GM13976 (cell line): Measurements from ENCODE around the gene ZNF827.

Source experiments
- DNase-seq: peaks from one replicate; pipeline ENCODE4 v3.0.0; 2012; ENCODE audit warnings: low spot score
- in situ Hi-C: fragments of 300-500 bp; cut with MboI; formaldehyde crosslinking; loops from one replicate; pipeline ENCODE4 v1.12.0; 2022; ENCODE audit warnings: low sequenced_read_pairs, mixed read lengths, inconsistent platforms; ENCODE audit not compliant: unreplicated experiment
- TF ChIP-seq, protein P1 (sequence below): IDR thresholded peaks from 2 replicates; pipeline ENCODE4 v1.5.1; 2012; ENCODE audit warnings: borderline replicate concordance, mild to moderate bottlenecking; ENCODE audit not compliant: insufficient read depth; ENCODE audit errors: extremely low read depth, missing control alignments, control extremely low read depth

The ZNF827 gene

DNA sequence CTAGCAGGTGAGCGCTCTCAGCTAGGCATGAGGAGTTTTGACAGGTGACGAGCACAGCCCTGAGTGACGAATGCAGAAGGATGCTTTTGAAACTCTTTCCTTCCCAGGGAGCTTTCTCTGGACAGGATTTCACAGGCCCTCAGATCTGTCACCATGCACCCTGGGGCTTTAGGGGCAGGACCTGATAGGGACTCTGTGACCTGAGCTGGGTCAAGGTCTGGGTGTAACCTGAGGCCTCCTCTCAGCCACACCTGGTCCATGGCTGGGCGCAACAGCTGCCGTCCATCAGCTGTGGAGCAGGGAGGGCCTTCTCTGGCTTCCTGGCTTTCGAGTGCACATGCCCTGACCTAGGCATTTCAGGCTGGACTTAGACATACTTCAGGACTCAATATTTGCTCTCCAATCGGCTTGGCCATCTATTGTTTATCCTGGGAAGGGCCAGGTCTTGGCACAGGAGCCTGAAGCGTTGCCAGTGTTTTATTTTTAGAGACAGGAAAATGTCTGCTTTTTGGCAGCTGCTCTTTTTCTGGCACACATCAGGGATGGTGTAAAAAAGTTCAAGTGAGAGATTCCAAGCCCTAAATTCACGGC, 202.3 kb downstream of the ZNF827 start:
- in situ Hi-C loops = no loop called here
- no peak for DNase-seq
- TF ChIP-seq, protein P1, sequence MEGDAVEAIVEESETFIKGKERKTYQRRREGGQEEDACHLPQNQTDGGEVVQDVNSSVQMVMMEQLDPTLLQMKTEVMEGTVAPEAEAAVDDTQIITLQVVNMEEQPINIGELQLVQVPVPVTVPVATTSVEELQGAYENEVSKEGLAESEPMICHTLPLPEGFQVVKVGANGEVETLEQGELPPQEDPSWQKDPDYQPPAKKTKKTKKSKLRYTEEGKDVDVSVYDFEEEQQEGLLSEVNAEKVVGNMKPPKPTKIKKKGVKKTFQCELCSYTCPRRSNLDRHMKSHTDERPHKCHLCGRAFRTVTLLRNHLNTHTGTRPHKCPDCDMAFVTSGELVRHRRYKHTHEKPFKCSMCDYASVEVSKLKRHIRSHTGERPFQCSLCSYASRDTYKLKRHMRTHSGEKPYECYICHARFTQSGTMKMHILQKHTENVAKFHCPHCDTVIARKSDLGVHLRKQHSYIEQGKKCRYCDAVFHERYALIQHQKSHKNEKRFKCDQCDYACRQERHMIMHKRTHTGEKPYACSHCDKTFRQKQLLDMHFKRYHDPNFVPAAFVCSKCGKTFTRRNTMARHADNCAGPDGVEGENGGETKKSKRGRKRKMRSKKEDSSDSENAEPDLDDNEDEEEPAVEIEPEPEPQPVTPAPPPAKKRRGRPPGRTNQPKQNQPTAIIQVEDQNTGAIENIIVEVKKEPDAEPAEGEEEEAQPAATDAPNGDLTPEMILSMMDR = no peak

DNA sequence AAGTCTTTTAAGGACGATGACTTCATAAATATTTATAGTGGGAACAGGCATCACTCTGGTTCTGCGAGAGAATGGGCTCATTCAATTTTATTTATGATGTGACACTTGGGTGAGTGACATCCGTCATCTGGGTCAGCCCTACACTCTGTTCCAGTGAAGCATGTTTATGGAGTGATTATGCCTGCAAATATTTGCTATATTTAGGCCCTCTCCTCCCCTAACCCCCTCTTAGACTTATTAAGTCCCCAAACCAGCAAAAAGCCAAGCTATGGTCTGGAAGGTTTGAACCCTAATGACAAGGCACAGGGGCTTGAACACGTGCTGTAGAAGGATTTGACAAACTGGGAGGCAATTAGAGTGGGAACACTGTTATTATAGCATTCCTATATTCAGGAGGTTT, 202.8 kb downstream of the ZNF827 start:
- in situ Hi-C loops = no loop called here
- TF ChIP-seq, protein P1 = no peak
- no peak for DNase-seq

DNA sequence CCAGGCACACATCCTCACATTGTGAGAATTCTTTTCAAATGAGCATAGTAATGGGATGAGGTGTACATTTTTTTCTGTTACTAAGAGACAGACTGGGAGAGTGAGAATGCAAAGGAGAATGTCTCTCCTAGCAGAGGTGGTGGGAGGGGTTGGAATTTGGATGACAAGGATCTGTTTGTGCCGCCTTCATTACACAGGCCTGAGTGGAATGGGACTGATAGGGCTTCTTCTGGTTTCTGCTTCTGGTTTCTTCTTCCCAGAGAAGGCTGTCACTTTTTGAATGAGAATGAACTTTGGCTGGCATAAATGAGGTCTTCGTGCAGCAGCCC, 203.3 kb downstream of the ZNF827 start:
- TF ChIP-seq, protein P1 = no peak
- no peak for DNase-seq
- in situ Hi-C loops = no loop called here

DNA sequence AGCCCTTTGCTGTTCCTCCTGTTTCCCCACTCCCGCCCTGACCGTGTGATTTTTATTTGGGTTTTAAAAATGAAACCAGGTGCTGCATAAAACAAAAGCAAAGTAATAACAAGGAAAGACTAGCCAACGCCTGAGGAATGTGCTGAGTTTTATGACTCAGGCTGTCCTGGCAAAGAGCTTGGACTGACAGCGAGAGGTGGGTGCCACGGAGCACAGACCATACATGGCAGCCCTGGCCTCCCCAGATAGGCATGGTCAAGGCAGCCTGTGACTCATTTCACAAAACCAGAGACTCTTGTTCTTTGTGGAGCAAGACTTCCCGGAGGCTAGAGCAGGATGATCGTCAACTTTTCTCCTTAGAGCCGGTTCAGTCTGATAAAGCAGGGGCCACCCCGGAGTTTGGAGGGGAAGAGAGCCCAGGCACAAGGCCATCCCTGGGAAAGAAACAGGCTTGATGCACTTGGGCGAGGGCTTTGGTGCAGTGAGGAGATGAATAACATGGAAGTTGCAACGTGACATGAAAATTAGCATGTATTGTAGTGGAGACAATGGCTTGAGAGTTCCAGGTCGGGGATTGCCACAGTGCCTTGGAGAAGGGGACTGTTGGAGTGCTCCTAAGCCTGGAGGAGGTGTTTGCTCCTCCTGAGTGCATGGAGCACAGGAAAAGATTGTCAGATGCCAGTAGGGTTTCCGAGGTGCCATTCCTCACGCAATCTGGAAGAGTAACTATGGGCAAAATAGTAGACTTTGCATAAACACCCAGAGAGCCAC, 203.9 kb downstream of the ZNF827 start:
- in situ Hi-C loops = no loop called here
- DNase-seq = peak; percentile 49
- TF ChIP-seq, protein P1 = no peak

DNA sequence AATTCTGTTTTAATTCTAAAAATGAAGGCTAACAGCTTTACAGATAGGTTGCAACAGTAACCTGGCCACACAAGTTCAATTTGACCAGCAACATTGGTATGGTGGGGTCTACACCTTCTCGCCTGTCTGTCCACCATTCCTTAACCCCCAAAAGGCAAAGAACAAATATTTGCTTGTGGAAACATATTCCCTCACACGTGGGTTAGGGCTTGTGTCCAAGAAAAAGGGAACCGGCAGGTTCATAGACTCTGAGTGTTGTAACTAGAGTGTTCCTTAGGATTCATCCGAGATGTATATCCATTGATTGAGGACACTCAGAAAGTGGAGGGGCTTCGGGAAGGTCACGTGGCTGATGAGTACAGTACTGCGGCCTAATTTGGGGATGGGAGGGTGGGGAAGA, 204.6 kb downstream of the ZNF827 start:
- TF ChIP-seq, protein P1 = no peak
- no peak for DNase-seq
- in situ Hi-C loops = no loop called here

DNA sequence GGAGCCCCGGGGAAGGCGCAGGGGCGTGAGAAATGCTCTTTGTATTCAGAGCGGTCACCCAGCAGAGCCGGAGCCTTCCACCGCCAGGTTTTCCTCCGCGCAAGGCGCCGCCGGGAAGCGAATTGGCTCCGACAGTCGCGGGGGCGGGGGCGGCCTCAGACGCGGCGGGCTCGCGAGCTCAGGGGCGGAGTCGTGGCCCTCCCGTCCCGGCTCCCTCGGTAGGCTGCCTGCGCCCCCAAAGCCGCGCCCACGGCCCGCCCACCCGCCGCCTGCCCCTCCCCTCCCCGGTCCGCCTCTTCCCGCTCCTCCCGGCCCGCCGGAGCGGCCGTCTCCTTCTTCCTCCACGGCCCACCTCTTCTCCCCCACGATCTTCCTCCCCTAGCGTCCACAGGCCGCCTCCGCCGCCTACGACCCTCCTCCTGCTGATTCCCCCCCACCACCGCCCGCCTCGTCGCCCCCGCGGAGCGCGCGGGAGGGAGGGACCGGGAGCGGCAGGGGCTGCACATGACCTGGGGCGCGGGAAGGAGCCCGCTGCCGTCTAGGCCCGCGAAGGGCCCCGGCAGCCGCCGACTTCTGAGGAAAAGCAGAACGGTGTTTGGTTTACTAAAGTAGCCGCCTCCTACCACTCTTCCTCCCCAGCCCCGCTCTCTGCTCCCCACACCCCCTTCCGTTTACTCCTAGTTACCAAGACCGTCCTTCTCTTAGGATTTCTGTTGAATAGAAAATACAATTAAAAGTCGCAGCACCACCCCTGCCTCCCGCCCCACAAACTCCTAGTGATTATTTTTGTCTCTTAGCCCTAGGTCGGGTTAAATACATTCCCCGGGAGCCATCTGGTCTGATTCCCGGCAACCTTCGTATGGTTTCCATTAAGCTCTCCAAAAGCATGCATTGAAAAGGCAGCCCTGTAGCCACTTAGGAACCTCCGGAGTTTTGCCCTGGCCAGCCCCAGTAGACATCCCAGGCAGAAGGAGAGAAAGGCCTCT, 205.4 kb downstream of the ZNF827 start:
- TF ChIP-seq, protein P1 = no peak
- DNase-seq = peak; percentile 95
- in situ Hi-C loops = no loop called here
